A673 (cell line): ENCODE measurements around the gene KNDC1.

ENCODE experiments used
- EZH2 ChIP-seq: fragments of 200-600 bp; sonication (generic); IDR thresholded peaks from 2 replicates; pipeline ENCODE4 v1.6.1; 2017; ENCODE audit warnings: borderline replicate concordance, low read depth, mild to moderate bottlenecking, mixed read lengths, antibody characterized with exemption, low read length; ENCODE audit not compliant: poor library complexity, severe bottlenecking
- TF ChIP-seq, protein P1 (sequence below): fragments of 300-800, 200-600 bp; sonication (generic); conservative IDR thresholded peaks from 2 replicates; pipeline ENCODE4 v1.5.1; 2017; ENCODE audit warnings: low read depth, mild to moderate bottlenecking, antibody characterized with exemption, low read length, moderate library complexity, mixed read lengths

DNA sequence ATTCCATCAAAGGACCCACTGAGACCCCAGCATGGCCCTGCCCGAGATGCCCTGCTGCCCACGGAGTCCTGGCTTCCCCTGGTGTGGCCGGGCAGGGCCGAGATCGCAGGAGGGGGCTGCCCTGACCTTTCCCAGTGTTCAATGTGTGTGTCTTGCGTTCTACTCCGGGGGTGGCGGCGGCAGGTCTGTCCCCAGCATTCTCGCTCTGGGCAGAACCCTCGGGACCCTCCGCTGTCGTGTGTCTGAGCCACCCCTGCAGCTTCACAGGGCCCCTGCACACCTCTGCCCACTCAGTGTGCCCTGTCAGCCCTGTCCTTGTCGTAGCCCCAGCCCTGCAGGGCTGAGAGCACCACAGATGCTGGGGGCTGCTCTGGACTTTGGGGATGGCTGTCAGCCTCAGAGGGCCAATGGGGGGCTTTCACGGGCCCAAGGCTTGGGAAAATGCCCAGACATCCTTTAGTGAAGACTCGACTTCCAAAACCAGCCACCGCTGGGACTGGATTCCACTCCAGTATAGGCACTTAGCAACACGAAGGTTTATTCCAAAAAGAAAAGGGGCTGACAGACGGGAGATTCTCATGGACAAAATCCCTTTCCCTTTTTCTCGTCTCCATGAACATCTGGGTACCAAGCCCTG is 30.0 kb upstream of the KNDC1 start:
- TF ChIP-seq, protein P1, sequence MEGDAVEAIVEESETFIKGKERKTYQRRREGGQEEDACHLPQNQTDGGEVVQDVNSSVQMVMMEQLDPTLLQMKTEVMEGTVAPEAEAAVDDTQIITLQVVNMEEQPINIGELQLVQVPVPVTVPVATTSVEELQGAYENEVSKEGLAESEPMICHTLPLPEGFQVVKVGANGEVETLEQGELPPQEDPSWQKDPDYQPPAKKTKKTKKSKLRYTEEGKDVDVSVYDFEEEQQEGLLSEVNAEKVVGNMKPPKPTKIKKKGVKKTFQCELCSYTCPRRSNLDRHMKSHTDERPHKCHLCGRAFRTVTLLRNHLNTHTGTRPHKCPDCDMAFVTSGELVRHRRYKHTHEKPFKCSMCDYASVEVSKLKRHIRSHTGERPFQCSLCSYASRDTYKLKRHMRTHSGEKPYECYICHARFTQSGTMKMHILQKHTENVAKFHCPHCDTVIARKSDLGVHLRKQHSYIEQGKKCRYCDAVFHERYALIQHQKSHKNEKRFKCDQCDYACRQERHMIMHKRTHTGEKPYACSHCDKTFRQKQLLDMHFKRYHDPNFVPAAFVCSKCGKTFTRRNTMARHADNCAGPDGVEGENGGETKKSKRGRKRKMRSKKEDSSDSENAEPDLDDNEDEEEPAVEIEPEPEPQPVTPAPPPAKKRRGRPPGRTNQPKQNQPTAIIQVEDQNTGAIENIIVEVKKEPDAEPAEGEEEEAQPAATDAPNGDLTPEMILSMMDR, result no peak
- no peak for TF ChIP-seq EZH2
